ENCODE results near the gene MAGEB4.
"Not testable (repeated sequence)": the region's sequence is repeated elsewhere in the genome, so short reads cannot be mapped to it uniquely, and the experiment has no call there.

The MAGEB4 gene, protein sequence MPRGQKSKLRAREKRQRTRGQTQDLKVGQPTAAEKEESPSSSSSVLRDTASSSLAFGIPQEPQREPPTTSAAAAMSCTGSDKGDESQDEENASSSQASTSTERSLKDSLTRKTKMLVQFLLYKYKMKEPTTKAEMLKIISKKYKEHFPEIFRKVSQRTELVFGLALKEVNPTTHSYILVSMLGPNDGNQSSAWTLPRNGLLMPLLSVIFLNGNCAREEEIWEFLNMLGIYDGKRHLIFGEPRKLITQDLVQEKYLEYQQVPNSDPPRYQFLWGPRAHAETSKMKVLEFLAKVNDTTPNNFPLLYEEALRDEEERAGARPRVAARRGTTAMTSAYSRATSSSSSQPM

DNA sequence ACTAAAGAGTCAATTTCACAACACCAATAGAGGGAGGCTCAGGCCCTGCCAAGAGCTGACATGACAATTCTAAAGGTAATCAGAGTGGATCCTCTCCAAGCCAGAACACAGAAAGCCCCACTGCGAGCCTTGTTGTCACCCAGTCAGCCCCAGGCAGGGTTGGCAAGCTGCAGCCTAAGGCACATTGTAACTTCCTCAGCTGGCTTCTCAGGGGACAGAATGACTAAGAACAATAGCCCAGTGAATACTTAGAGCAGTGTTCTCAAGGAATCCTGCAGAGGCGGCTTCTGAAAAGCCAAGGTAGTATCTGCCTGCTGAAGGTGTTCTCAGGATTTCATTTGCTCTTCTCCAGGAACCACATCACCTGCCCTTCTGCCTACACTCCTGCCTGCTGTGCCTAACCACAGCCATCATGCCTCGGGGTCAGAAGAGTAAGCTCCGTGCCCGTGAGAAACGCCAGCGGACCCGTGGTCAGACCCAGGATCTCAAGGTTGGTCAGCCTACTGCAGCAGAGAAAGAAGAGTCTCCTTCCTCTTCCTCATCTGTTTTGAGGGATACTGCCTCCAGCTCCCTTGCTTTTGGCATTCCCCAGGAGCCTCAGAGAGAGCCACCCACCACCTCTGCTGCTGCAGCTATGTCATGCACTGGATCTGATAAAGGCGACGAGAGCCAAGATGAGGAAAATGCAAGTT lies at the start of gene MAGEB4:
Gene MAGEB4, plus strand, starts transcription at position 277 of the 692 bp plus-strand sequence. Its CDS starts 136 bp downstream, at position 413.
- DNase-seq, result no peak

DNA sequence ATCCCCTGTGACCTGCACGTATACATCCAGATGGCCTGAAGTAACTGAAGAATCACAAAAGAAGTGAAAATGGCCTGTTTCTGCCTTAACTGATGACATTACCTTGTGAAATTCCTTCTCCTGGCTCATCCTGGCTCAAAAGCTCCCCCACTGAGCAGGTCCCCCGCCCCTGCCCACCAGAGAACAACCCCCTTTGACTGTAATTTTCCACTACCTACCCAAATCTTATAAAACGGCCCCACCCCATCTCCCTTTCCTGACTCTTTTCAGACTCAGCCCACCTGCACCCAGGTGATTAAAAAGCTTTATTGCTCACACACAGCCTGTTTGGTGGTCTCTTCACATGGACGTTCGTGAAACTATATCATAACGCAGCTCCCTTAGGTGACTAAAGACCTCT lies 47.9 kb upstream of the MAGEB4 start:
- not testable (repeated sequence) for DNase-seq

- DNase-seq, result no peak
Measured at GRCh38 chrX:30196322-30196721, 45.5 kb upstream of the MAGEB4 start.

GRCh38 chrX:30212172-30212571 lies 29.6 kb upstream of the MAGEB4 start:
- DNase-seq, result no peak

DNA sequence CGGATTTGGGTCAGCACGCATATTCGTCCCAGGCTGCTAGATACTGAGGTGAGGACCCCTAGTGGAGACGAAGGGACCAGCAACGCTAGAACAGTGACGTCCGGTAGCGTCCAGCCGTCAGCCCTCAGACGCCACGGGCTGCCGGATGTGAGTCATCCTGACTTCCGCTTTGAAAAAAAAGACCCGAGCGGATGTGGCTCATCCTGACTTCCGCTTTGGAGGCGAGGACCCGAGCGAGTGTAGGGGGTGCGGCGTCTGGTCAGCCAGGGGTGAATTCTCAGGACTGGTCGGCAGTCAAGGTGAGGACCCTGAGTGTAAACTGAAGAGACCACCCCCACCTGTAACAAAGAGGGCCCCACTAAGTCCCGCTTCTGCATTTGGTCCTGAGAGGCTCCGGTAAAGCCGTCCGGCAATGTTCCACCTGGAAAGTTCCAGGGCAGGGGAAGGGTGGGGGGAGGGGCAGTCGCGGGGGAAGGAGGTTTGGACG lies 26.4 kb upstream of the MAGEB4 start, which contains the start of gene MAGEB2:
Gene MAGEB2, plus strand, starts transcription at position 207 of the 487 bp plus-strand sequence. CDS start 3,018 bp downstream, outside the sequence.
- DNase-seq, result no peak

GRCh38 chrX:30217465-30217864 lies 24.3 kb upstream of the MAGEB4 start:
- DNase-seq, result no peak

GRCh38 chrX:30219372-30219771 lies 22.4 kb upstream of the MAGEB4 start:
- DNase-seq, result no peak

DNA sequence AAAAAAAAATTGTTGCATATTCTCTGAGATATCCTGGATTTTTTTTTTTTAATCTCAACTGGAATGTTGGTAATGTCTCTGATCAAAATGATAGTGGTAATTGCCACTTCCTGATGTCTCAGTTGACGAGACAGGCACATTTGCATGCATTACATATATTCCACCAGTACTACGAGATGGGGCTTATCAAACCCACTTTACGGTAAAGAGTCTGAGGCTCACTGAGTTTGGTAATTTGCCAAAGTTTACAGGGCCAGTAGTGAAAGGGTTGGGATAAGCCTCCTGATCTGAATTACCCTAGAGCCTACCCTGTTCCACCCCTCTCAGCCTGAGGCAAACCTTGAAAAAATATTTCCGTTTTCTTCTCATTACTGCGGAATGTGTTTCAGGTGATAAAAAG lies 21.1 kb upstream of the MAGEB4 start:
- no peak for DNase-seq

DNA sequence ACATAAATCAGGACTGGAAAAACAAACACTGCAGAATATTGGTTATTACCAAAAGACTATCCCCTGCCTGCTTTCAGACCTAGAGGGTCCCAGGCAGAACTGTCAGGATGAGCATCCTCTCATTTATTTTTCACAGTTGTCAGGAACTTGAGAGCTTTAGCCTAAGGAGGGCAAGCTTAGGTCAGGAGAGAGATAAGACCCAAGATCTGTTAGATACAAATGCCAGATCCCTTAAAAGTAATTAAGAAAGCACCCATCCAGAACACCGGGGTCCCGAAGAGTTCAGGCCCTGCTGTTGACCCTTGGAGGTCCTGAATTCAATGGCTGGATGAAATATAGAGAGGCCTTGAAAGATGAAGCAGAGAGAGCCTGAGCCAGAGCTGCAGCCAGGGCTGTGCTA lies 17.3 kb upstream of the MAGEB4 start:
- DNase-seq, result no peak

GRCh38 chrX:30228526-30228925 lies 13.3 kb upstream of the MAGEB4 start:
- no peak for DNase-seq

DNA sequence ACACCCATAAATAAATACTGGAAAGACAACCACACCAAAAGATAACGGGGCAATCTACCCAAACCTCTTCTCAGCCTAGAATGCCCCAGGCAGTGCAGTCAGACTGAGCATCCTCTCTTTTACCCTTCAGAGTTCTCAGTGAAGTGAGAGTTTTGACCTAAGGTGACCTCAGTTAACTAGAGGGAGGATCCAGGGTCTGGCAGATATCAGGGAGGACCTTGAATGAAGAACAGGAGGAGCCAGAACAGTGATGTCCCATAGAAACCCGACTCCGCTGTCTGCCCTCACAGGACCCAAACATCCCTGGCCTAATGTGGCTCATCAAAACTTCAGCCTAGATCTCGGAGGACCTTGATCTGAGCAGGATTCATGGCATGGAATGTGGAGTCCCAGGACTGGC lies 11.4 kb upstream of the MAGEB4 start, which contains the start of gene MAGEB3:
Gene MAGEB3, plus strand, starts transcription at position 263 of the 400 bp plus-strand sequence. CDS start 5,268 bp downstream, outside the sequence.
- DNase-seq, result no peak

DNA sequence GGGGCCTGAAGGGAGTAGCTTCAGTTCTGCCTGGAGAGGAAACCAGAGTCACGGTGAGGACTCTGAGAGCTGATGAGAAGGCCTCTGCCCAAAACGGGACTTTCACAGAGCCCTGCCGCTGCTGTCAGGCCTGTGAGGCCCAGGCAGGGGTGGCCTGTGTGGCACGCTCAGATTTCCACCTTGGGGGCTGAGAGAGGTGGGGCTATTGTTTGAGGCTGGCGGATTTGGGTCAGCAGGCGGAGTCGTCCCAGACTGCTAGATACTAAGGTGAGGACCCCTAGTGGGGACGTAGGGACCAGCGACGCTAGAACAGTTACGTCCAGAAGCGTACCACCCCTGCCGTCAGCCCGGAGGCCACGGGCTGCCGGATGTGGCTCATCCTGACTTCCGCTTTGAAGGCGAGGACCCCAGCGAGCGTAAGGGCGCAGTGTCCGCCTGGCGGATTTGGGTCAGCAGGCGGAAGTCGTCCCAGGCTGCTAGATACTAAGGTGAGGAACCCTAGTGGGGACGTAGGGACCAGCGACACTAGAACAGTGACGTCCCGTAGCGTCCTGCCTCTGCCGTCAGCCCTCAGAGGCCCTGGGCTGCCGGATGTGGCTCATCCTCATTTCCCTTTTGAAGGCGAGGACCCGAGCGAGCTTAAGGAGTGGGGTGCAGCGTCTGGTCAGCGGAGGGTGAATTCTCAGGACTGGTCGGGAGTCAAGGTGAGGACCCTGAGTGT lies 5.1 kb downstream of the MAGEB4 start, which contains the start of gene MAGEB1:
Gene MAGEB1, plus strand, starts transcription at position 378 of the 721 bp plus-strand sequence. CDS start 3,348 bp downstream, outside the sequence.
- no peak for DNase-seq

DNA sequence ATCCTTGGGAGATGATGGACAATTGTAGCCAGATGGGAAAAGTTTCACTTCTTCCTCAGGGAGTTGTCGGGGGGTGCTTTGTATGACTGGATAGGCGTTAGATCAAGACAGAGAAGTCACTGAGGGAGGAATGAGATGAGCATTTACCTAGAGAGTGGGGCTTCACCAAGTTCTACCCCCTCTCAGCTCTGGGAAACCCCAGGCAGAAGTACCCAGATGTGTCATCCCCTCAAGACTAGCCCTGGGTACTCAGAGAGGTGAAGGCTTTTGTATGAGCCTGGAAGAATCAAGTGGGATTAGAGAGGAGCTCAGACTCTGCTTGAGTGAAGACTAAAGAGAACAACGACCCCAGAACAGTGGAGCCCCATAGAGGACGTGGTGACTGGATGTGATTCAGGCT lies 7.1 kb downstream of the MAGEB4 start:
- DNase-seq, result no peak

DNA sequence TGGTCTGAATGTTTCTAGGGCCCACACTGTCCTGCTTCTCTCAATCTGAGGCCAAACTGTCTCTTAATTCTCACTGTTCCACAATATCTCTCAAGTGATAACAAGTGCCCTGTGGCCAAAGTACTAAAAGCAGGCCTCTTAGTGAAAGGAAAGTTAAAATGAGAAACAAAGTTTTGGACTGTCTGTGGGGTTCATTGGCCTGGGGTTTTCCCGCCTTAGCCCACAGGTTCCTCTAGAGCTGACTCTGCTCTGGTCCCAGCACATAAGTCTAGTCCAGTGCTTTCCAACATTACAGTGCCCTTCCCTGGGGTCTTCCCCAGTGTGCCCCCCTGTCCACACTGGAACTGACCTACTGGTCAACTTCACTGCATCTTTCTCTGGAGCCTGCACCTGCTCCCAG lies 11.5 kb downstream of the MAGEB4 start:
- DNase-seq, result no peak

DNA sequence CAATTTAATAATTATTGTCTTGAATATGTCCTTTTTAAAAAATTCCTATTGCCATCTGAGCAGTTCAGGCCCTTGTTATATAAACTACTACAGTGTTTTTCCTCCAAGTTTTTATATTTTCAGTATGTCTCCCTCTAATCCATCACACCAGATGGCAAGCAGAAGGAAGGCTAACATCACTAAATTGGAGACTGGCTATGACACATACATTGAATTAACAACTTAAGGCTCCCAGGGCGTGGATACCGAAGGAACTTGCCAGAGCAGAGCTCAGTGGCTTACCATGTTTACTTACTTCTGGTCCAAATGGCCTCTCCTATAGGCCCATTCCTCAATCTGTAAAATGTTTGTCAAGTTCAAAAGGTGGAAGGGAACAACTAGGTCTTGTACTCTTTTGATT lies 18.1 kb downstream of the MAGEB4 start:
- DNase-seq, result no peak

DNA sequence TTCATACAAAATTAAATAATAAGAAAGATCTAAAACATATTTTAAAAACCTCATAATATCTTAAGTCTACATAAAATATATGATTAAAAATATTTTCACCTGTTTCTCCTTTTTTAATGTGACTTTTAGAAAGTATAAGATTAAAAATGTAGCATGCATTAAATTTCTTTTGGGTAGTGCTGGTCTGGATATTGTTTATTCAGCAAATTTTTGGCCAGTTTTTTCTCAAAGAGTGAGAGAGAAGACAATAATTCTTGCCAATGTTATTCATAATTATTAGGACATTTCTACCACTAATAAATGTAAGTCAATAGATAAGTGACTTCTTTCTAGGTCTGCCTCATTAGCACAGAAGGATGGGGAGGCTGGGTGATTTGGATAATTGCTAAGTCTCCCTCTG lies 19.2 kb downstream of the MAGEB4 start:
- no peak for DNase-seq

- no peak for DNase-seq
Measured at GRCh38 chrX:30262763-30263162, 21.0 kb downstream of the MAGEB4 start.

GRCh38 chrX:30270639-30271038 lies 28.8 kb downstream of the MAGEB4 start:
- no peak for DNase-seq

DNA sequence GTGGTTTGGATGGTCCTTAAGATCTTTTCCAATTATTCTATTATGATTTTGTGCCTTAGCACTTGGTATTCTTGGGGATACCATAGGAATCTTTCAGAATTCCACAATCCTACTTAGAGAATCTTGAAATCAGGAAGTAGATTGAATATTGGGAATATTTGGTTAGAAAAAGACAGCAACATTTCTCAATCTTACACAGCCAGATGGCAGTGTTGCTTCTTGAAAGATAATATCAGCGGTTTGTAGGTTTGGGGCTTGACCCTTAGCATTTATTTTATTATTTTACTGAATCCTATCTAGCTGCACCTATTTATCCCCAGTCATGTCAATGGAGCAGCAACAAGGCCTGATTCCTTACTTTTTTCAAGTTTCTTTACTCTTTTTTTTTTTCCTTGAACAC lies 33.7 kb downstream of the MAGEB4 start:
- DNase-seq, result no peak

DNA sequence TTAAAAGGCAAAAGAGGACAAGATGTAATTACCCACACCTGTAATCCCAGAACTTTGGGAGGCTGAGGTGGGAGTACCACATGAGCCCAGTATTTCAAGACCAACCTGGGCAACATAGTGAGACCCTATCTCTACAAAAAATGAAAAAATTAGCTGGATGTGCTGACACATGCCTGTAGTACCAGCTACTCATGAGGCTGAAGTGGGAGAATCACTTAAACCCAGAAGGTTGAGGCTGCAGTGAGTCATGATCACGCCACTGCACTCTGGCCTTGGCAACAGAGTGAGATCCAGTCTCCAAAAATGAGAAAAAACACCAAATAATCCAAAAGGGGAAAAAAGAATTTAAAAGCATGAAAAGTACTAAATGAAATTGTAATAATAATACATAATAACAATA lies 36.6 kb downstream of the MAGEB4 start:
- no peak for DNase-seq

GRCh38 chrX:30280428-30280827 lies 38.6 kb downstream of the MAGEB4 start:
- DNase-seq, result no peak

DNA sequence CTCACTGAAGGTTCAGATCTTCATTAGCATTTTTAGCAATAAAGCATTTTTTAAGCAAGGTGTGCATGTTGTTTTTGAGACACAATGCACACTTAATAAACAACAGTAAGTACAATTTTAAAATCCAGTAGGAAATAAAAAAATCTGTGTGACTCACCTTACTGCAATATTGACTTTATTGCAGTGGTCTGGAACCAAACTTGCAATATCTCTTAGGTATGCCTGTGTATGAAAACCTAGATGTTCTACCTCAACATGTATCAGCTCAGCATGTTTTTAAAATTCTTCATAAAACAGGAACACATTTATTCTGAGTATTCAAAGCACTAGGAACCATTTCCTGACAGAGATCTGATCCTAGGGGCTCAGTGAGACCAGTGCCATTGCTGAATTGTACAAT lies 40.7 kb downstream of the MAGEB4 start:
- DNase-seq, result no peak
